ENCODE results near the gene MVB12B. TPM values are rescaled to one million over a fixed set of nuclear protein-coding genes. Genes with fewer than 3 reads are reported as not detected.

MVB12B gene
- total RNA-seq, 1 experiment from 2014 or later: 5.7 TPM

GRCh38 chr9:126521976-126522590 lies 195.5 kb downstream of the MVB12B start:
- POLR2A ChIA-PET: no interaction called here
- DNase-seq (ENCODE audit: low spot score): no peak
- Mint-ChIP-seq H3K9me3 (no peaks in the 10 kb centered on the region), H3K27ac (no peak overlapping the region), H3K4me1 (peaks cover 32% of the 10 kb centered on the region), H3K27me3 (ENCODE audit: low read depth) (peaks cover 8% of the 10 kb centered on the region), H3K36me3 (no peaks in the 10 kb centered on the region), H3K4me3 (no peak overlapping the region)
- ATAC-seq: no peak
- TF ChIP-seq E2F4 (CRISPR knock-in tag; IDR thresholded peaks at IDR 0.05; ENCODE audit: borderline replicate concordance, low read depth) (no peak), MXD4 (CRISPR knock-in tag; IDR thresholded peaks at IDR 0.05; ENCODE audit: borderline replicate concordance) (no peak), NFE2L1 (CRISPR knock-in tag; IDR thresholded peaks at IDR 0.05) (no peak), ATF2 (CRISPR knock-in tag; IDR thresholded peaks at IDR 0.05; ENCODE audit: borderline replicate concordance, low read depth) (no peak), ETV6 (CRISPR knock-in tag; IDR thresholded peaks at IDR 0.05) (no peak), USF2 (CRISPR knock-in tag; IDR thresholded peaks at IDR 0.05) (no peak), ZNF121 (CRISPR knock-in tag; IDR thresholded peaks at IDR 0.05) (no peak), E2F5 (CRISPR knock-in tag; IDR thresholded peaks at IDR 0.05) (no peak), STAT6 (CRISPR knock-in tag; conservative IDR thresholded peaks at IDR 0.05; ENCODE audit: low read depth) (no peak), NR2C2 (CRISPR knock-in tag; IDR thresholded peaks at IDR 0.05) (no peak), ATF3 (CRISPR knock-in tag; conservative IDR thresholded peaks at IDR 0.05) (no peak), ZNF423 (CRISPR knock-in tag; IDR thresholded peaks at IDR 0.05) (no peak), OVOL2 (CRISPR knock-in tag; IDR thresholded peaks at IDR 0.05; ENCODE audit: borderline replicate concordance) (no peak)
- CTCF ChIA-PET: interaction anchor here (0.8 to 17.5 kb wide), 6 partner anchors 8 to 260 kb away, joined by 3 to 296 read pairs (median 5); no protein-coding TSS in a partner anchor

GRCh38 chr9:126522612-126523356 lies 196.2 kb downstream of the MVB12B start:
- CTCF ChIA-PET: interaction anchor here (0.8 to 17.5 kb wide), 6 partner anchors 9 to 259 kb away, joined by 3 to 296 read pairs (median 5); no protein-coding TSS in a partner anchor
- no peak for ATAC-seq
- DNase-seq (ENCODE audit: low spot score): no peak
- H3K27ac Mint-ChIP-seq: no peak overlapping the region
- POLR2A ChIA-PET: no interaction called here
- no peaks in the 10 kb centered on the region for H3K9me3 Mint-ChIP-seq
- H3K4me3 Mint-ChIP-seq: no peak overlapping the region
- peaks cover 27% of the 10 kb centered on the region for H3K4me1 Mint-ChIP-seq
- peaks cover 3% of the 10 kb centered on the region; the same call in 1 of the 2 replicates for H3K27me3 Mint-ChIP-seq (ENCODE audit: low read depth)
- no peaks in the 10 kb centered on the region for H3K36me3 Mint-ChIP-seq
- TF ChIP-seq TCF7 (CRISPR knock-in tag; IDR thresholded peaks at IDR 0.05; ENCODE audit: low read depth): no peak
- no peak for TF ChIP-seq MYBL2 (CRISPR knock-in tag; IDR thresholded peaks at IDR 0.05)
- no peak for TF ChIP-seq SP1 (CRISPR knock-in tag; conservative IDR thresholded peaks at IDR 0.05)
- TF ChIP-seq ZNF425 (CRISPR knock-in tag; conservative IDR thresholded peaks at IDR 0.05): no peak
- TF ChIP-seq ATF1 (CRISPR knock-in tag; IDR thresholded peaks at IDR 0.05): no peak
- TF ChIP-seq PREB (CRISPR knock-in tag; IDR thresholded peaks at IDR 0.05; ENCODE audit: borderline replicate concordance): no peak
- no peak for TF ChIP-seq ZNF512 (CRISPR knock-in tag; IDR thresholded peaks at IDR 0.05; ENCODE audit: borderline replicate concordance)
- no peak for TF ChIP-seq TEAD1 (CRISPR knock-in tag; IDR thresholded peaks at IDR 0.05)

Data from WTC11 (cell line).